ENCODE measurements around the gene PLCH1.
"Not testable (repeated sequence)": the region's sequence is repeated elsewhere in the genome, so short reads cannot be mapped to it uniquely, and the experiment has no call there.

PLCH1 gene

DNA sequence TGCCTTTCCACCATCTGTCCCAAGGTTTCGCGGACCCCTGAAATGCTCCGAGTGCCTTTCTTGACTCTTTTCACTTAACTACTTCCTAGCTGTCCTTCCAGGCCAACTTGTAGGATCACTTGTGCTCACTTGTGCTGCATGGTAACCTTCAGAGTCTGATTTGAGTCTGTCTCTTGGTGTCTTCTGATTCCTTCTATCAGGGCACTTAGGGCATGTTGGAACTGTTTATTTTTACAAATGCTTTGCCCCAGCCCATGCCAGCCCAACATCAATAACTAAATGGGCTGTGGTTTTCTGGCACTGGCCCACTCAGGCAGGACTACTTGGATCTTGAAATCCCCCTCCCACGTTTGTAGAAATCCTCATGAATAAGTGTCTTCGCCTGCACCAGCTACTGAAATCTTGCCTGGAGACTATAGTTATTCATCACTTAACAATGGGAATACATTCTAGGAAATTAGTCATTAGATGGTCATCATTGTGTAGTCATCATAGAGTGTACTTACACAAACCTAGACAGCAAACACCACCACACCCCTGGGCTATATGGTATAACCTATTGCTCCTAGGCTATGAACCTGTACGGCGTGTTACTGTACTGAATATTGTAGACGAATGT lies 328.3 kb downstream of the PLCH1 start:
- Mint-ChIP-seq H3K27me3 (peaks cover 3% of the 10 kb centered on the region), H3K4me1 (no peaks in the 10 kb centered on the region), H3K4me3 (no peak overlapping the region), H3K36me3 (no peaks in the 10 kb centered on the region), H3K27ac (no peak overlapping the region), H3K9me3 (no peaks in the 10 kb centered on the region)
- no peak for ATAC-seq

DNA sequence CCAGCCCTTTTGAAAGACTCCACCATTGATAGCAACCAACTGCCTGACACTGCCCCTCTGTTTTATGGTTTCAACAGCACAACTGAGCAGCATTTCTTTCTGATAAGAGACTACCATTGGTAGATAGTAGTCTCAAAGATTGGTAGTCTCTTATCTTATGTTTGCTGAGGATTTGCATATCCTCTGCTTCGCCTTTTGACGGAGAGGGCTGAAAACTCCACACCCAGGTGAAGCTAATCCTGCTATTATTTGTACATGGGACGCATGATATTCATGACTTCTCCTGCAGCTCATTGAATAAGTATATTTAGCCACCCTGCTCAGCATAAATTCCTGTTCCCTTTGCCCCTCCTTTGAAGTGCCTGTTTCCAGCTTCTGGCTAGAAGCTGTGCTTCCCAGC lies 332.0 kb downstream of the PLCH1 start:
- Mint-ChIP-seq H3K27me3 (no peaks in the 10 kb centered on the region), H3K36me3 (no peaks in the 10 kb centered on the region), H3K27ac (no peak overlapping the region), H3K4me1 (no peaks in the 10 kb centered on the region), H3K4me3 (no peak overlapping the region), H3K9me3 (no peaks in the 10 kb centered on the region)
- ATAC-seq = no peak

DNA sequence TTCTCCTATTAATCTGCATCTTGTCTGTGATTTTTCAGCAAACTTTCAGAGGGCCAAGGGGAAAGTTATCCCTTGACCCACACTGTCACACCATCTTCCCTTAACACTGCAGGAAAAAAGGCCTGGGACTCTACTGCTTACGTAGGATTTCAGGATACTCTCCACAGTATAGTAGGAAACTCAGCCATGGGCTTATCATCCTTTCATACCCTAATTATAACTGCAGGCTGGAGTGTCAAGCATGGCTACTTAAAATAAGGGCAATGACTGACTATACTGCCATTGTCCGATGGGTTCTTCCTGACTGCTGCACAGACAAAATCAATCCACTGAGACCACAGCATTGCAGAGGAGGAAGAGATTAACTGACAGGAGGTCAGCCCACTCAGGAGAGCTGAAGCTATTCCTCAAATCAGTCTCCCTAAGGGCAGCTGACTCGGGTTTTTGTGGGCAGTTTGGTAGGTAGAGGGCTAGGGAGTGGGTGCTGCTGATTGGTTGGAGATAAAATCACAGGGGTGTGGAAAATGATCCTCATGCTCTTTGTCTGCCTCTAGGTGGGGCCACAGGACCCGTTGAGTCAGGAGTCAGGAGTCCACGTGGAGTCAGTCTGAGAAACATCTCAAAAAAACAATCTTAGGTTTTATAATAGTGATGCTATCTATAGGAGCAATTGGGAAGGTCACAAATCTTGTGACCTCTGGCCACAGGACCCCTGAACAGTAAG lies 333.2 kb downstream of the PLCH1 start:
- H3K4me3 Mint-ChIP-seq = no peak overlapping the region
- no peak for ATAC-seq
- H3K27ac Mint-ChIP-seq = no peak overlapping the region
- no peaks in the 10 kb centered on the region for H3K36me3 Mint-ChIP-seq
- H3K9me3 Mint-ChIP-seq = no peaks in the 10 kb centered on the region
- no peaks in the 10 kb centered on the region for H3K4me1 Mint-ChIP-seq
- no peaks in the 10 kb centered on the region for H3K27me3 Mint-ChIP-seq

DNA sequence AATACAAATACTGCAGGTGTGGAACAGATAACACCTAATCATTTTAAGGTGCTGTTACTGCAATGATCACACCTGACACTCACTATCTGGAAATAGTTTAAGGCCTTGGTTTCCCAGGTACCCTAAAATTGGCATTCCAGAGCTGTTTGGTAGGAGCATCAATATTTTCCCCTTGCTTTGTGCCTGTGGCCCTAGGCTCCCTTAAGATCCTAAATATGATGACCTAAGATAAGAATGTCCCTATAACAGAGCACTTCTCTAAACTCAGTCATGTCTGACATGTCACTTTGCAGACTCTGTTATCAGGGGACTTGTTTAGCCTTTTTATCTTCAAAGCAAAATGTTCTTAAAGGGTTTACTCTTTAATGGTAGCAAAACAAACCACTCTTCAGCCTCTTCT lies 335.5 kb downstream of the PLCH1 start:
- Mint-ChIP-seq H3K27ac (no peak overlapping the region), H3K4me1 (no peaks in the 10 kb centered on the region), H3K36me3 (no peaks in the 10 kb centered on the region), H3K27me3 (no peaks in the 10 kb centered on the region), H3K4me3 (no peak overlapping the region), H3K9me3 (no peaks in the 10 kb centered on the region)
- no peak for ATAC-seq

DNA sequence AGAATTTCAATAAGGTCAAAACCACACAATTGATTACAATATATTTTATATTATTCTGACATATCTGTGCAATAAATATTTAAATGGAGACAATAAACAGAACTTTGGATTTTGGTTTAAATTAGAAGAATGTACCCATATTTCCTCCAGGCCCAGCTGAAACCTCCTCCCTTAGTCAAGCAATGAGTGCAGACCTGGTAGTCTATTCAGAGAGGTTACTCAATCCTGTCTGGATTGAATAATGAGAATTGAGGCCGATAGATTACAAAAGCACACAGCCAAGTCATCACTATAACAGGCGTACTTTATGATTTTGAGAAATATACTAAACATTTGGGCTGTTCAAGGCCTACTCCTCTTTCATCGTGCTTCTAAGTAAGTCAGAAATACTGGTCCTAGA lies 336.9 kb downstream of the PLCH1 start:
- no peaks in the 10 kb centered on the region for H3K9me3 Mint-ChIP-seq
- H3K27me3 Mint-ChIP-seq = no peaks in the 10 kb centered on the region
- no peak for ATAC-seq
- H3K4me1 Mint-ChIP-seq = no peaks in the 10 kb centered on the region
- H3K36me3 Mint-ChIP-seq = no peaks in the 10 kb centered on the region
- H3K4me3 Mint-ChIP-seq = no peak overlapping the region
- no peak overlapping the region for H3K27ac Mint-ChIP-seq

DNA sequence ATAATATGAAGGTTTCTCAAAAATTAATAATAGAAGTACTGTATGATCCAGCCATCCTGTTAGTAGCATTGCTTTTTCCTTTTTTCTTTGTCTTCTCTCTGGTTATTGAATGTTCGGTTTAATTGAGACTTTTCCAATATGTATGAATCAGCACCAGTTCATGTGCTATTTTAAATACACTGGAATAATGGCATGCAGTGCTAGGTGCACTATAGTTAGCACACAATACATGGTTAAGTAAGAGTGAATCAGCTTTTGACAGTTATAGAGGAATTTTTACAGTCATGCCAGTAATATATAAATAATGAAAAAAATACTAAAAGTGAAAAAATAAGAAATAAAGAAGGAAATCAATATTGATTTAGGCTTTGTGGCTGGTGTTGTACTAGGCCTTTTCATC lies 337.5 kb downstream of the PLCH1 start:
- no peak for ATAC-seq
- H3K27ac Mint-ChIP-seq = no peak overlapping the region
- no peaks in the 10 kb centered on the region for H3K27me3 Mint-ChIP-seq
- no peaks in the 10 kb centered on the region for H3K36me3 Mint-ChIP-seq
- H3K4me1 Mint-ChIP-seq = no peaks in the 10 kb centered on the region
- H3K4me3 Mint-ChIP-seq = no peak overlapping the region
- H3K9me3 Mint-ChIP-seq = no peaks in the 10 kb centered on the region

DNA sequence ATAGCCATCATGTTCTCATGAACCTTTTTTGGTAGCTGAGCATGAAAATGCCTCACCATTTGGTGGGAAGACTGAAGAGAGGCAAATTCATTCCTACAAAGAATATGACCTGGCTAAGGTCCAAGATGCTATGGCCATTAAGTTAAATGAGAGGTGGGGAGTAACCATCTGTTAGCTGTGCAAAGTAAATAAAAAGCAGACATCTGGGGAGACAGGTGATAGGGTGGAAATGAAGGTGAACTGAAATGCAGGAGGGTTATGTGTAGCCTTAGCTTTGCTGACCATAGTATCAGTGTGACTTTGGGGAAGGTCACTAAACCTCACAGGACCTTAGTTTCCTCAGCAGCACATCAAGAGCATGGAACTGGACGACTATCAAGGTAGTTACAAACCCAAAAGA lies 340.4 kb downstream of the PLCH1 start:
- Mint-ChIP-seq H3K9me3 (peaks cover 2% of the 10 kb centered on the region), H3K36me3 (no peaks in the 10 kb centered on the region), H3K4me3 (no peak overlapping the region), H3K27ac (no peak overlapping the region), H3K27me3 (no peaks in the 10 kb centered on the region), H3K4me1 (no peaks in the 10 kb centered on the region)
- no peak for ATAC-seq

DNA sequence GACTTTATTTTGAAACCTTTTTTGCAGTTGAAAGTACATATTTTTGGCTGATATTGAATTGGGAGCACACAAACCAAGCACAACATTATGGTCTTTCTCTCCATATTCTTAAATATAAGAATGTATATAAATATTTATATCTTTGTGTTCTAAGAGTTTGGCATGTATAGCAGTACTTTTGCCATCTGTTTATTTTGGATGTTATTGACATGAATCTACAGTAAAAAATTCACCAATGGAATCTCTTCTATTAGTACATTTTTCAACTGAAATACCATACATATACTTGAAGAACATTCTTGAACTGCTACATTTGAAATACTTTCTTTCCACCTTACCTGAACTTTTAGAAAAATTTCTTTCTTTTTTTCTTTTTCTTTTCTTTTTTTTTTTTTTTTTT lies 342.2 kb downstream of the PLCH1 start:
- no peaks in the 10 kb centered on the region for H3K4me1 Mint-ChIP-seq
- no peak for ATAC-seq

DNA sequence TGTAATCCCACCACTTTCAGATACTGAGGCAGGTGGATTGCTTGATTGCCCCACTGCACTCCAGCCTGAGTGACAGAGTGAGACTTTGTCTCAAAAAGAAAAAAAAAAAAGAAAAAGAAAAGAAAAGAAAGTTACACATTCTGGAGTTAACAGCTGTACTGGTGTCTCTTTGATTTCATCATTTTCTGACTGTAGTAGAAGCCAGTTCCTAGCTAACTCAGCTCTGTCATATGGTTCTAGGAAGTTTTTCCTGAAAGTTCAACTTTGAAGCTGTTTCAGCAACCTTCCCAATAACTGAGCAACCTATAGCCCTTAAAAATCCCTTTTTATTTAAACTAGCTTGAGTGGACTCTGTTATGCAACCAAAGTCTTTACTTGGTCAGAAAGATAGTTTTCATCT lies 346.8 kb downstream of the PLCH1 start:
- Mint-ChIP-seq H3K9me3 (peaks cover 9% of the 10 kb centered on the region), H3K4me1 (no peaks in the 10 kb centered on the region), H3K27me3 (no peaks in the 10 kb centered on the region), H3K36me3 (no peaks in the 10 kb centered on the region), H3K4me3 (no peak overlapping the region), H3K27ac (no peak overlapping the region)
- ATAC-seq = no peak

More for the DNA sequence above, 342.2 kb downstream of the PLCH1 start:
- Mint-ChIP-seq H3K36me3 (no peaks in the 10 kb centered on the region), H3K27ac (no peak overlapping the region), H3K27me3 (no peaks in the 10 kb centered on the region), H3K4me3 (no peak overlapping the region), H3K9me3 (peaks cover 2% of the 10 kb centered on the region)

DNA sequence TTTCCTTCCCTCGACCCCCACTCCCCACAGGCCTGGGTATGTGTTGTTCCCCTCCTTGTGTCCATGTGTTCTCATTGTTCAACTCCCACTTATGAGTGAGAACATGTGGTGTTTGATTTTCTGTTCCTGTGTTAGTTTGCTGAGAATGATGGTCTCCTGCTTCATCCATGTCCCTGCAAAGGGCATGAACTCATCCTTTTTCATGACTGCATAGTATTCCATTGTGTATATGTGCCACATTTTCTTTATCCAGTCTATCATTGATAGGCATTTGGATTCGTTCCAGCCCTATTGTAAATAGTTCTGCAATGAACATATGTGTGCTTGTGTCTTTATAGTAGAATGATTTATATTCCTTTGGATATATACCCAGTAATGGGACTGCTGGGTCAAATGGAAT lies 350.0 kb downstream of the PLCH1 start:
- not testable (repeated sequence) for H3K4me3 Mint-ChIP-seq, ATAC-seq, H3K27me3 Mint-ChIP-seq, H3K4me1 Mint-ChIP-seq, H3K9me3 Mint-ChIP-seq, H3K27ac Mint-ChIP-seq, H3K36me3 Mint-ChIP-seq

DNA sequence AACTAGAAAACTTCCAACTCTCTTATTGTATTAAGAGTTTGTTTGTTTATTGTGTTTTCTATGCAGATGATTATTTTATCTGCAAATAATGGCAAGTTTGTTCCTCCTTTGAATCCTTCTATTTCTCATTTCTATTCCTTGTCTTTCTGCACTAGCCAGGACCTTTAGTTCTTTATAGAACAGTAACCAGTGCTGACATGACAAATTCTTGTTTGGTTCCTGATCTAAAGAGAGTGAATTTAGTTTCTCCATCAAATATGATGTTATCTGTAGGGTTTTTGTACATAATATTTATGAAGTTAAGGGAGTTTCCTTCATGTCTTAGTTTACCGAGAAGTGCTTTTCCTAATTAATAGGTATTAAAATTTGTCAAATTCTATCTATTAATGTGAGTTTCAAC lies 350.6 kb downstream of the PLCH1 start:
- H3K4me1 Mint-ChIP-seq = no peaks in the 10 kb centered on the region
- peaks cover 7% of the 10 kb centered on the region for H3K9me3 Mint-ChIP-seq
- no peak overlapping the region for H3K27ac Mint-ChIP-seq
- no peak overlapping the region for H3K4me3 Mint-ChIP-seq
- no peaks in the 10 kb centered on the region for H3K27me3 Mint-ChIP-seq
- no peak for ATAC-seq
- H3K36me3 Mint-ChIP-seq = no peaks in the 10 kb centered on the region

DNA sequence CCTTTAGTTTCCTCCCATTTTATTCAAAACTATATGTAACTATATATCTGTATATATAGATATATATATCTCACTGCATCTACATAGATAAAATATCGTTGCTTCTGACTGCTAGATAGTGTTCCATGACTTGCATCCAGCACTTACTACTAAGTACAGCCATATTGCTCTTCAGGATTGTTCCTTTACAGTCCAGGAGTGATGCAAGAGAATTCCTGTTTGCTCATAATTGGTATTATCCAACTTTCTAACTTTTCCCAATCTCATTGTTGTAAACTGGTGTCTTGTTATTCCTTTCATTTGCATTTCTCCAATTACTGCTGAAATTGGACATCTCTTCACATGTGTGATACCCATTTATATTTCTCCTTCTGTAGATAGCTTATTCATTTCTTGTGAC lies 351.6 kb downstream of the PLCH1 start:
- Mint-ChIP-seq H3K9me3 (peaks cover 7% of the 10 kb centered on the region), H3K27ac (no peak overlapping the region), H3K36me3 (no peaks in the 10 kb centered on the region), H3K4me3 (no peak overlapping the region), H3K27me3 (no peaks in the 10 kb centered on the region), H3K4me1 (no peaks in the 10 kb centered on the region)
- no peak for ATAC-seq

DNA sequence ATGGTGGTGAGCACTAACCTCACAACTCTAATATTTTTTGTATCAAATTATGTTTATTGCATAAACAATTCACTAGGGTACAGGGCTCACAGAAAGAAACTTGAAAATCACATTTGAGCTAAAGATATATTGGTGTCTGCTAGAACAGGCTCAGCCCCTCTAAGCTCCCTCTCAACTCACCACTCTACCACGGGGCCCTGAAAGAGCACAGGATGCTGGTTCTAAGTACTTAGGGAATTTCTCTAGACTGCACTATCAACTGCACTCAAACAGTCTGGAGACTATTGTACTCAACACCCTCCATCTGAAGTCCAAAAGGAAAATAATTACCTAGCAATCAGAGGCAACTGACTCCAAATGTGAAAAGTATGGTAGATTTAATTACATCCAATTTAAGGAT lies 352.7 kb downstream of the PLCH1 start:
- Mint-ChIP-seq H3K36me3 (no peaks in the 10 kb centered on the region), H3K9me3 (peaks cover 7% of the 10 kb centered on the region), H3K4me3 (no peak overlapping the region), H3K27me3 (peaks cover 1% of the 10 kb centered on the region), H3K4me1 (no peaks in the 10 kb centered on the region), H3K27ac (no peak overlapping the region)
- no peak for ATAC-seq

DNA sequence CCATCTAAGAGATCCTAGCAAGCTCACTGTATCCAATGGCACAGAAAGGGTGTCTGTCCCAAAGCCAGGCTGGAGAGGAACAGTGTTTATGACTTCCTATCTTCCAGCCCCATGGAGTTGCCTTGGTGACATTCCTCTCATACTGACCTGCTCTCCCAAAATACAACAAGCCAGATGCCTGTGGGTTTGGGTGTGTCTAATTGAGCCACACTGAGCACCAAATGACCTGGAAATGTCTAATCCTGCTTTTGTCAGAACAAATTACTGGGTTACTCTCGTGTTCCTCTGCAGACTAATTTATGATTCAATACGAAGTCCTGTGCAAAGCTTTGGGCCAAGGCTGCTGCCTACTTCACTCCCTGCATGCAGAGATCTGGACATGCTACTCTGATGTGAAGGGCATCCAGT lies 353.3 kb downstream of the PLCH1 start:
- Mint-ChIP-seq H3K9me3 (peaks cover 7% of the 10 kb centered on the region), H3K4me3 (no peak overlapping the region), H3K27me3 (peaks cover 7% of the 10 kb centered on the region), H3K4me1 (no peaks in the 10 kb centered on the region), H3K36me3 (no peaks in the 10 kb centered on the region), H3K27ac (no peak overlapping the region)
- ATAC-seq = no peak

DNA sequence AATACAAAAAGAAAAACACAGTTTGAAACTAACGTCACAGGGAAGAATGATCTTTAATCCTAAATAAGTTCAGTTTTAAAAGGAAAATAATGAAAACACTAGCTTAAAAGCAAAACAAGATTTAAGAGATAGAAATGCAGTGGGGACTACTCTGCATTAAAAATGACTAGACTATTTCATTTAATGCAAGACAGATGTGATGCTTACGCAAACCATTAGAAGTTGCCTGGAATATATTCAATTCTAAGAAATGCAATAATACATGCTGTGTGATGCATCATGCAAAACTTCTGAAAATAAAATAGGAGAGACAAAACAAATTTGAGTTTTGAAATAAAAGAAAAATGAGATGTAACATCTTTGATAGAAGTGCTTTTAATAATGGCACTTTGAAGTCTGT lies 353.8 kb downstream of the PLCH1 start:
- ATAC-seq = no peak
- Mint-ChIP-seq H3K27me3 (peaks cover 10% of the 10 kb centered on the region), H3K36me3 (no peaks in the 10 kb centered on the region), H3K27ac (no peak overlapping the region), H3K4me3 (no peak overlapping the region), H3K9me3 (peaks cover 7% of the 10 kb centered on the region), H3K4me1 (no peaks in the 10 kb centered on the region)

DNA sequence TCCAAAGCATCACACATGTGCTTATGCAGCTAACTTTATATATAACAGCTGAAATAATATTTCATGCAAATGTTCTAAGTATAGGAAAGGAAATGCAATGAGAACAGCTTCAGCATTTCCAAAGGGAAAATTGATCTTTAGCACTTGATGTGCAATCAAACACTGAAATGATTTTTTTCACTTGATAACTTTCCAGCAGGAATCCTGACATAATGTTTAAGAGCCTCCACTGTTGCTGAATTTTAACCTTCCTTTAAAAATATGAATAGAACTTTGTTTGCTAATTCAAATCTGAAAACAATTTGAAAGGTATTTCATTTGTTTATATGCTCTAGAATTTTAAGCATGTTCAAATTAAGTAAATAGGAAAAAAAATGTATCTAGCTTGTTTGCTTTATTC lies 354.5 kb downstream of the PLCH1 start:
- Mint-ChIP-seq H3K4me1 (no peaks in the 10 kb centered on the region), H3K9me3 (peaks cover 6% of the 10 kb centered on the region), H3K36me3 (no peaks in the 10 kb centered on the region), H3K27me3 (peaks cover 10% of the 10 kb centered on the region), H3K27ac (no peak overlapping the region), H3K4me3 (no peak overlapping the region)
- no peak for ATAC-seq
